Endothelial cell of umbilical vein (primary cell): ENCODE measurements around the gene CFAP20. TPM values are rescaled to one million over a fixed set of nuclear protein-coding genes. Genes with fewer than 3 reads are reported as not detected.

Experiments
- BruUV-seq: library from RNA; stranded (reverse); fragments of 400-500 nt; replicated peaks from 2 replicates; lab custom pipeline; 2021; lab: Mats Ljungman, UMichigan
- CTCF ChIA-PET: fragments of 300-600, 350-600 bp; sonication (Branson Sonifier 250); formaldehyde crosslinking; loops from one replicate; lab custom pipeline; 2021; ENCODE audit warnings: antibody characterized with exemption, inconsistent platforms; lab: Charles Lee
- POLR2A ChIA-PET: fragments of 300-600, 350-600 bp; sonication (Branson Sonifier 250); formaldehyde crosslinking; loops from one replicate; lab custom pipeline; 2021; ENCODE audit warnings: antibody characterized with exemption, inconsistent platforms; lab: Charles Lee
- DNase-seq: peaks from one replicate; pipeline ENCODE4 v3.0.0-alpha.2; 2011; ENCODE audit warnings: low read depth, low spot score
- FAIRE-seq: peaks from 2 replicates; lab custom pipeline; 2011; peaks lifted over from hg19 to GRCh38; lab: Jason Lieb, UNC
- H2AFZ ChIP-seq: 2 replicates; pipeline ENCODE4 v1.6.0; 2012; ENCODE audit warnings: low read depth, low read length, control low read depth, inconsistent platforms
- H3K27ac ChIP-seq: 2 replicates; pipeline ENCODE4 v1.5.1; 2011; ENCODE audit warnings: low read depth, mild to moderate bottlenecking, control low read depth, low read length, moderate library complexity; ENCODE audit not compliant: insufficient read depth
- H3K27me3 ChIP-seq, 2 experiments: 2 replicates each; pipeline versions ENCODE4 v1.6.0 to v1.6.1; 2011; ENCODE audit warnings: low read length in 2 of 2, mixed read lengths in 1 of 2; ENCODE audit not compliant: control insufficient read depth in 2 of 2, insufficient read depth in 2 of 2
- H3K36me3 ChIP-seq, 2 experiments: 2 replicates in 1 of 2; 3 replicates in 1 of 2; pipeline ENCODE4 v1.5.1; 2011; ENCODE audit warnings: low read length in 2 of 2, mild to moderate bottlenecking in 1 of 2, moderate library complexity in 1 of 2; ENCODE audit not compliant: control insufficient read depth in 2 of 2, insufficient read depth in 2 of 2; ENCODE audit errors: extremely low read depth in 1 of 2
- H3K4me1 ChIP-seq: 3 replicates; pipeline ENCODE4 v1.5.1; 2011; ENCODE audit warnings: mild to moderate bottlenecking, low read length; ENCODE audit not compliant: control insufficient read depth, insufficient read depth; ENCODE audit errors: extremely low read depth
- H3K4me2 ChIP-seq: 2 replicates; pipeline ENCODE4 v1.6.1; 2011; ENCODE audit warnings: low read length, control low read depth, mixed read lengths; ENCODE audit not compliant: insufficient read depth
- H3K4me3 ChIP-seq, 3 experiments: fragments of 200-600 bp in 1 of 3; sonication (generic), shearing (Covaris generic) in 1 of 3; replicated peaks in 1 of 3; 2 replicates each; pipeline ENCODE4 v1.5.1; 2011 to 2016; ENCODE audit warnings: control low read depth in 3 of 3, low read length in 3 of 3, mild to moderate bottlenecking in 2 of 3, inconsistent platforms in 1 of 3, low read depth in 1 of 3, moderate library complexity in 1 of 3; ENCODE audit not compliant: insufficient read depth in 1 of 3
- H3K79me2 ChIP-seq: 2 replicates; pipeline ENCODE4 v1.6.0; 2012; ENCODE audit warnings: low read length, inconsistent platforms; ENCODE audit not compliant: control insufficient read depth, insufficient read depth
- H3K9ac ChIP-seq: replicated peaks from 2 replicates; pipeline ENCODE3; 2011; ENCODE audit warnings: low read length, control low read depth; ENCODE audit not compliant: insufficient read depth; ENCODE audit errors: extremely low read depth
- H3K9me1 ChIP-seq: replicated peaks from 3 replicates; pipeline ENCODE4 v1.6.0; 2011; ENCODE audit warnings: mild to moderate bottlenecking, low read length; ENCODE audit not compliant: control insufficient read depth, insufficient read depth; ENCODE audit errors: extremely low read depth
- H3K9me3 ChIP-seq: replicated peaks from 2 replicates; pipeline ENCODE4 v1.5.1; 2012; ENCODE audit warnings: low read length, inconsistent platforms; ENCODE audit not compliant: control insufficient read depth, insufficient read depth
- H4K20me1 ChIP-seq: replicated peaks from 2 replicates; pipeline ENCODE3; 2011; ENCODE audit warnings: mild to moderate bottlenecking, low read length; ENCODE audit not compliant: control insufficient read depth, insufficient read depth; ENCODE audit errors: extremely low read depth
- CTCF ChIP-seq, 2 donors: IDR thresholded peaks; 1 replicate in 1 of 2; 2 replicates in 1 of 2; pipeline ENCODE4 v1.5.1; 2011; ENCODE audit warnings: low read length in 2 of 2, mild to moderate bottlenecking in 2 of 2, moderate library complexity in 2 of 2, control low read depth in 1 of 2, inconsistent platforms in 1 of 2, low read depth in 1 of 2; ENCODE audit not compliant: insufficient read depth in 1 of 2; ENCODE audit errors: extremely low read depth in 1 of 2
- EZH2 ChIP-seq: IDR thresholded peaks from 2 replicates; pipeline ENCODE4 v1.6.1; 2012; ENCODE audit warnings: borderline replicate concordance, low read depth, mild to moderate bottlenecking, moderate library complexity, low read length, inconsistent platforms; ENCODE audit not compliant: severe bottlenecking
- FOS ChIP-seq: IDR thresholded peaks from 2 replicates; pipeline ENCODE4 v1.6.1; 2011; ENCODE audit warnings: mild to moderate bottlenecking, low read length, moderate library complexity, borderline replicate concordance; ENCODE audit not compliant: insufficient read depth
- GATA2 ChIP-seq: IDR thresholded peaks from 2 replicates; pipeline ENCODE4 v1.7.0; 2011; ENCODE audit warnings: low read depth, mild to moderate bottlenecking, moderate library complexity, mixed read lengths, low read length; ENCODE audit not compliant: insufficient read length, insufficient read depth
- JUN ChIP-seq: IDR thresholded peaks from 2 replicates; pipeline ENCODE4 v1.6.1; 2011; ENCODE audit warnings: borderline replicate concordance, low read depth; ENCODE audit not compliant: insufficient read length, insufficient read depth
- MAX ChIP-seq: IDR thresholded peaks from 2 replicates; pipeline ENCODE4 v1.6.1; 2011; ENCODE audit not compliant: insufficient read depth, insufficient read length
- MYC ChIP-seq: IDR thresholded peaks from one replicate; pipeline ENCODE4 v1.6.1; 2011; ENCODE audit warnings: mild to moderate bottlenecking, low read depth, low read length
- POLR2A ChIP-seq: IDR thresholded peaks from 2 replicates; pipeline ENCODE4 v1.6.1; 2012; ENCODE audit warnings: low read depth, mild to moderate bottlenecking, control low read depth, low read length
- POLR2AphosphoS5 ChIP-seq: IDR thresholded peaks from 2 replicates; pipeline ENCODE4 v1.6.1; 2012; ENCODE audit warnings: low read depth, mild to moderate bottlenecking, control low read depth, low read length, moderate library complexity; ENCODE audit not compliant: insufficient read depth
- dilution Hi-C: fragments of 300-500 bp; cut with MboI; formaldehyde crosslinking; loops from one replicate; pipeline ENCODE4 v1.15.0; 2019; ENCODE audit warnings: low sequenced_read_pairs; ENCODE audit not compliant: extremely low pct_ligation_motif_present
- intact Hi-C: fragments of 100-400 bp; cut with micrococcal nuclease; formaldehyde crosslinking; loops from one replicate; pipeline ENCODE4 v1.10.0; 2022
- polyA plus RNA-seq, 4 experiments: library from polyadenylated mRNA; depleted of rRNA in 3 of 4; stranded (reverse) in 3 of 4; unstranded in 1 of 4; fragments of >200 nt; gene quantifications; 2 replicates each; pipeline versions ENCODE4 v1.2.1 to v1.2.3, GENCODE V29; 2011 to 2012; ENCODE audit warnings: missing spikeins in 1 of 4
- total RNA-seq: library from RNA; stranded (reverse); gene quantifications from 2 replicates; pipeline ENCODE4 v1.2.3, GENCODE V29; 2021

CFAP20 gene
- total and polyA plus RNA-seq, 2 donors (not counting 3 experiments of a cell fraction or from before 2014, with no cell fraction given) = 44.7 to 70.9 TPM

- Histone ChIP-seq H4K20me1 (no peaks in the 10 kb centered on the region), H3K9ac (no peak overlapping the region)
- TF ChIP-seq MYC = no peak
- TF ChIP-seq JUN = no peak
- TF ChIP-seq MAX = no peak
- TF ChIP-seq EZH2 = no peak
- no peak for TF ChIP-seq POLR2A
- TF ChIP-seq GATA2 = no peak
- no peak for TF ChIP-seq POLR2AphosphoS5
- no peak for TF ChIP-seq CTCF (IDR thresholded peaks at IDR 0.05; ENCODE audit: extremely low read depth in 1 of 2, insufficient read depth in 1 of 2, low read depth in 1 of 2, low read length in 2 of 2)
- no peak for TF ChIP-seq FOS
Observed at GRCh38 chr16:58177353-58177710, 48.2 kb upstream of the CFAP20 start.

More at GRCh38 chr16:58177353-58177710, 48.2 kb upstream of the CFAP20 start:
- Histone ChIP-seq H3K27ac (no peak overlapping the region), H2AFZ (no peak overlapping the region), H3K27me3 (no peaks in the 10 kb centered on the region), H3K4me2 (no peak overlapping the region), H3K4me1 (no peaks in the 10 kb centered on the region), H3K36me3 (peaks cover 8 to 26% of the 10 kb centered on the region in 2 experiments), H3K4me3 (no peak overlapping the region), H3K9me1 (no peaks in the 10 kb centered on the region), H3K9me3 (no peaks in the 10 kb centered on the region), H3K79me2 (peaks cover 22% of the 10 kb centered on the region)
- FAIRE-seq (no peak), DNase-seq (no peak)
- BruUV-seq = no TSS peak
- dilution Hi-C loops (no loop called here), intact Hi-C loops (no loop called here)
- CTCF ChIA-PET = interaction anchor here (1.2 kb wide), 1 partner anchor 12 kb away, joined by 3 read pairs; no protein-coding TSS in a partner anchor
- POLR2A ChIA-PET = interaction anchor here (0.6 kb wide), 1 partner anchor 23 kb away, joined by 3 read pairs; no protein-coding TSS in a partner anchor
